Mucosa of descending colon (tissue), 3 donors: ENCODE results near the gene BASP1. TPM values are rescaled to one million over a fixed set of nuclear protein-coding genes. Genes with fewer than 3 reads are reported as not detected.

Experiments
- ATAC-seq: fragments of 200-7000 bp; cut with Tn5 transposase; one replicate; pipeline ENCODE4 v1.9.1; 2020; ENCODE audit warnings: mild to moderate bottlenecking, moderate library complexity
- DNase-seq, 3 donors: peaks; one replicate each; pipeline ENCODE4 v3.0.0-alpha.2; 2020
- H3K36me3 ChIP-seq: fragments of 200-600 bp; one replicate; pipeline ENCODE4 v1.8.0; 2021; ENCODE audit warnings: low read depth, mild to moderate bottlenecking
- H3K4me1 ChIP-seq: fragments of 200-600 bp; one replicate; pipeline ENCODE4 v1.8.0; 2021; ENCODE audit warnings: low read depth, mild to moderate bottlenecking
- H3K4me3 ChIP-seq: fragments of 200-600 bp; one replicate; pipeline ENCODE4 v1.8.0; 2021; ENCODE audit warnings: mild to moderate bottlenecking
- H3K9me3 ChIP-seq: fragments of 200-600 bp; one replicate; pipeline ENCODE4 v1.8.0; 2021; ENCODE audit warnings: mild to moderate bottlenecking
- CTCF ChIP-seq: fragments of 200-600 bp; IDR thresholded peaks from one replicate; pipeline ENCODE4 v1.8.0; 2022; ENCODE audit warnings: antibody characterized with exemption, mild to moderate bottlenecking
- intact Hi-C, 2 donors: fragments of 100-400 bp; cut with DNase I in 1 of 2; cut with micrococcal nuclease in 1 of 2; formaldehyde crosslinking; loops; one replicate each; pipeline versions ENCODE4 v1.11.0 to v1.11.1; 2022; cut with DNase I, micrococcal nuclease
- total RNA-seq, 3 donors: library from RNA; stranded (reverse); fragmentation: NEBNext Ultra II Directional in 2 of 3; extraction: Animal tissue kit (Norgen Biotek cat#: 25700) in 2 of 3; gene quantifications; one replicate each; pipeline versions ENCODE4 v1.2.1 to v1.2.4, GENCODE V29; 2021 to 2023
- donor health status: DM: no; HTN: no; CAD: no; lungs with moderate emphysema.
- donor health status: DM: no; HTN: no; CAD: no.
- donor health status: DM: no; HTN: yes; CAD: no.

Gene BASP1
- total RNA-seq, 3 donors from 2014 or later: 3.6 to 10.6 (median 8.6) TPM

- Histone ChIP-seq H3K9me3 (no peaks in the 10 kb centered on the region), H3K4me3 (no peak overlapping the region), H3K4me1 (no peaks in the 10 kb centered on the region), H3K36me3 (no peaks in the 10 kb centered on the region)
- ATAC-seq (no peak), DNase-seq (no peak)
- no peak for TF ChIP-seq CTCF
- intact Hi-C loops: loop anchor here in 1 of 2 donors (10.0 kb wide), 1 partner anchor 248 kb away; the partner anchor contains the start of gene MYO10
Measured at GRCh38 chr5:17182981-17183380, 34.5 kb upstream of the BASP1 start.

GRCh38 chr5:17183831-17184230, 33.6 kb upstream of the BASP1 start:
- no peak for ATAC-seq

GRCh38 chr5:17184588-17184987, 32.8 kb upstream of the BASP1 start:
- Histone ChIP-seq H3K4me1 (peaks cover 4% of the 10 kb centered on the region), H3K4me3 (no peak overlapping the region), H3K9me3 (no peaks in the 10 kb centered on the region), H3K36me3 (no peaks in the 10 kb centered on the region)
- ATAC-seq (no peak), DNase-seq (no peak)
- no peak for TF ChIP-seq CTCF
- intact Hi-C loops: loop anchor here in 1 of 2 donors (10.0 kb wide), 1 partner anchor 250 kb away; the partner anchor contains the start of gene MYO10

More at GRCh38 chr5:17183831-17184230, 33.6 kb upstream of the BASP1 start:
- no peak for DNase-seq
- Histone ChIP-seq H3K4me1 (no peaks in the 10 kb centered on the region), H3K4me3 (no peak overlapping the region), H3K36me3 (no peaks in the 10 kb centered on the region), H3K9me3 (no peaks in the 10 kb centered on the region)
- TF ChIP-seq CTCF: no peak
- intact Hi-C loops: loop anchor here in 1 of 2 donors (10.0 kb wide), 1 partner anchor 249 kb away; the partner anchor contains the start of gene MYO10

GRCh38 chr5:17185349-17185748, 32.1 kb upstream of the BASP1 start:
- TF ChIP-seq CTCF: no peak
- H3K9me3 ChIP-seq: no peaks in the 10 kb centered on the region
- peaks cover 8% of the 10 kb centered on the region for H3K4me1 ChIP-seq
- ATAC-seq (no peak), DNase-seq (no peak)
- H3K4me3 ChIP-seq: no peak overlapping the region
- intact Hi-C loops: loop anchor here (5.0 to 10.0 kb wide), 2 partner anchors 251 to 393 kb away; partner anchors contain the start of gene MYO10 (in 1 of the 2)
- no peaks in the 10 kb centered on the region for H3K36me3 ChIP-seq

DNA sequence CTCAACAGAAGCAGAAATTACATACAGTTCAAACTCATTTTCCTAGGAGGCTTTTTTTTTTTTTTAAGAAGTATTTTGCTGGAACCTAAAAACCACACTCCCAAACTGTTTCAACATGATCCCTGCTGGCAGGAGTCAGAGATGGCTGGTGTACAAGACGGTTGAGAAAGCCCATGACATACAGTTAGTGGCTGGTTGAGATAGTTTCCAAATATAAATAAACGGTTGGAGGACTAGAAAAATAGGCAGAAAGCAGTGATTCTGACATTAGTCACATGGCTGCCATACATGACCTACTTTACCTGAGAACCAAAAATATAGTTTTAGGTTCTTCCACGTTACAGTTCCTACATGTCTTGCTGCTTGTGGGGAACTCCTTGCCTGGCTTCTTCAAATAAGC, 31.7 kb upstream of the BASP1 start:
- no peak for TF ChIP-seq CTCF
- H3K9me3 ChIP-seq: no peaks in the 10 kb centered on the region
- H3K4me3 ChIP-seq: no peak overlapping the region
- ATAC-seq: no peak
- H3K4me1 ChIP-seq: peaks cover 11% of the 10 kb centered on the region
- DNase-seq: peak in 1 of 3 donors; percentile 25
- H3K36me3 ChIP-seq: no peaks in the 10 kb centered on the region
- intact Hi-C loops: loop anchor here (5.0 to 10.0 kb wide), 2 partner anchors 251 to 393 kb away; partner anchors contain the start of gene MYO10 (in 1 of the 2)
